PFSK-1 (cell line): ENCODE measurements around the gene TLR4.

Experiments used
- FOXP2 ChIP-seq: optimal IDR thresholded peaks from 2 replicates; pipeline ENCODE3; 2011; ENCODE audit warnings: borderline replicate concordance, control low read depth, inconsistent platforms; ENCODE audit not compliant: insufficient read depth; ENCODE audit errors: extremely low read length, extremely low read depth
- POLR2AphosphoS5 ChIP-seq: IDR thresholded peaks from 2 replicates; pipeline ENCODE4 v1.6.1; 2012; ENCODE audit warnings: low read depth, mild to moderate bottlenecking, control low read depth, low read length, moderate library complexity
- REST ChIP-seq, 2 experiments: IDR thresholded peaks; 2 replicates each; pipeline versions ENCODE4 v1.6.1 to v1.8.0; 2011 to 2012; ENCODE audit warnings: low read depth in 2 of 2, low read length in 2 of 2, control low read depth in 1 of 2, inconsistent platforms in 1 of 2, mild to moderate bottlenecking in 1 of 2, moderate library complexity in 1 of 2; ENCODE audit not compliant: insufficient read depth in 1 of 2
- SIN3A ChIP-seq: IDR thresholded peaks from 2 replicates; pipeline ENCODE4 v1.6.1; 2012; ENCODE audit warnings: mild to moderate bottlenecking, low read length, moderate library complexity, borderline replicate concordance; ENCODE audit not compliant: insufficient read depth
- TAF1 ChIP-seq: IDR thresholded peaks from 2 replicates; pipeline ENCODE4 v1.6.1; 2012; ENCODE audit warnings: low read length, control low read depth, borderline replicate concordance; ENCODE audit not compliant: insufficient read depth

TLR4 gene

GRCh38 chr9:117718085-117718484 is 13.9 kb downstream of the TLR4 start:
- TF ChIP-seq POLR2AphosphoS5 (no peak), TAF1 (no peak), FOXP2 (no peak), REST (IDR thresholded peaks at IDR 0.05; ENCODE audit: insufficient read depth in 1 of 2, low read depth in 2 of 2, low read length in 2 of 2) (no peak), SIN3A (no peak)

GRCh38 chr9:117718701-117719100 is 14.5 kb downstream of the TLR4 start:
- TF ChIP-seq SIN3A = no peak
- no peak for TF ChIP-seq TAF1
- no peak for TF ChIP-seq POLR2AphosphoS5
- no peak for TF ChIP-seq FOXP2
- TF ChIP-seq REST (IDR thresholded peaks at IDR 0.05; ENCODE audit: insufficient read depth in 1 of 2, low read depth in 2 of 2, low read length in 2 of 2) = no peak

- TF ChIP-seq SIN3A (no peak), TAF1 (no peak), FOXP2 (no peak), POLR2AphosphoS5 (no peak), REST (IDR thresholded peaks at IDR 0.05; ENCODE audit: insufficient read depth in 1 of 2, low read depth in 2 of 2, low read length in 2 of 2) (no peak)
These were observed 15.1 kb downstream of the TLR4 start for GRCh38 chr9:117719161-117719920.

- TF ChIP-seq SIN3A (no peak), TAF1 (no peak), POLR2AphosphoS5 (no peak), FOXP2 (no peak), REST (IDR thresholded peaks at IDR 0.05; ENCODE audit: insufficient read depth in 1 of 2, low read depth in 2 of 2, low read length in 2 of 2) (no peak)
These were observed 15.9 kb downstream of the TLR4 start for GRCh38 chr9:117720066-117720465.
